Activated T-cell treated with anti-CD3 and anti-CD28 coated beads for 4 hours (primary cell): Measurements from ENCODE around the gene ZNF385D.

Experiments
- DNase-seq: peaks from one replicate; pipeline ENCODE4 v3.0.0-alpha.2; 2020

ZNF385D gene

DNA sequence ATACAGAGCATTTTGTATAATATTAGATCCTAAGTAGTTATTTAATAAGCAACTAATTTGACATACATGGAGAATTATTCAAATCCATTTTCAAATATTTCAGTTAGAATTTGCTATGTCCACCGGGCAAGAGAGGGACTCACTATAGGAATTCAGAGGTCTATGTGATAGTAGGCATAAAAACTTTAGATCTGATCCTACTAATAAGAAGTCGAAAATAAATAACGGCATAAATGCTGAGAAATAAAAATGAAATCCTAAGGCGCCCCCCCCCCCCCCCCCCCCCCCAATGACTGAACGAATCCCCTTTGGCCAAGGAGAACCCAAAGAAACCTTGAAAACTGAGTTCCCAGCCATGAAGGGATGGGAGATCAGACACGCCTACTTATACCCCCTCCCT lies 80.6 kb downstream of the ZNF385D start:
- DNase-seq, result no peak

DNA sequence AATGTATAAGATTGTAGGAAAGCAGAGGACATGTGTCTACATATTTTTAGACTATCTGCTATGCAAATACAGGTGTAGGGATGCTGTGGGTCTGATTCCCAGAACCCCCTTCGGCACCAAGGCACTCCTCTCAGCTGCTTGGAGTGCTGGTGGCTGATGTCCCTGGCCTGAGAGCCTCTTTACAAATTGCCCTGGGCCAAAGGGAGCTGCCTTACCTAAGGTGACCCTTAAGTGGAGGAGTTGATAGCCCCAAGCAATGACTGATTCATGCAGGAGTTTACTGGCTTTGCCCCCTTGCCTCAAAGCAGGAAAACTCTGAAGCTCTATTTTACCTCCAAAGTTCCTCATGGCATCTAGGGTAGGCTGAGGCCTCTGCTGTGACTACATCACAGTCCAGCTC lies 83.0 kb downstream of the ZNF385D start:
- DNase-seq, result no peak

DNA sequence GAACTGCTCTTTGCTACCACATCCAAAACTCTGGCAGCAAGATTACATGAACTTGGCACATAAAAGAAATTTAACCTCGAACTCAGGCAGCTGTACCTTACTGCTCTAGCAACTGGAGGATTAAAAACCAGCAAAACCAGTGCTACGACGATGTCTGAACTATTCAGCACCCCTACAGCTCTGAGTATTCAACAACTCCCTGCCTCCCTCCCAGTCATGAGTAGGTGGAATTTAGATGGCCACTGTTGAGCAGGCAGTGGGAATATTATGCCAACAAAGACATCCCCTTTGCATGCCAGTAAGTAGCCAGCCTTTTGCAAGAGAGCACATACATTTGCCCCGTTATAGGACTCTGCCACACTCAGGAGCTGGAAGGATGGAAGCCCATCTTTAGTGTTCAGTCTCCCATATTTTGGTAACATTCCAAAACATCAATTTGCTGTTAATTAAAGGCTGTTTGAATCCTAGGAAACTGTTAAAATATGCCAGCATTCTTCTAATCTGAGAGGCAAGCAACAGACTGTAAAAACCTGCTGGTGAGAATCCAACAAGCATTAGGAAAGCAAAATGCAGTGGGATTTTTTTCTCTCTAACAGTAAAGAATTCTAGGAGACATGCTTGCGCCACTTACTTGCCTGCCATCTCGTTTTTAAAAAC lies 85.4 kb downstream of the ZNF385D start:
- DNase-seq, result no peak

DNA sequence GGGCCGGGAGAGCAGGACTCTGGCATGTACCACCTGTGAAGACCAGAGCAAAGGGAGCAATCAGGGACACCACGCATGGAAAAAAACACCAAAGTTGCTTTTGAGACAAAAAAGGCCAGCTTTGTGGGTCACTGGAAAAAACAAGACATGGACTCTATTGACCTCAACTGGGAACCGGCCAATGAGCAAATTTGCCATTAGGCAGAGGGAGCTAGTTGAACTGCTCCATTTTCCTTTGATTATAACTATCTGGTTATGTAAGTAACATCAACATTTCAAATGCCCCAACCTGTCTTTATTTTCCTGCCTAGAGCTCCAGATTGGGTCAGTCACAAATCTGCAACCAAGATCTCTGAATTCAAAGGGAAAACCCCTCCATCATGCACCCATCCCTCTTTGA lies 86.0 kb downstream of the ZNF385D start:
- DNase-seq, result no peak

DNA sequence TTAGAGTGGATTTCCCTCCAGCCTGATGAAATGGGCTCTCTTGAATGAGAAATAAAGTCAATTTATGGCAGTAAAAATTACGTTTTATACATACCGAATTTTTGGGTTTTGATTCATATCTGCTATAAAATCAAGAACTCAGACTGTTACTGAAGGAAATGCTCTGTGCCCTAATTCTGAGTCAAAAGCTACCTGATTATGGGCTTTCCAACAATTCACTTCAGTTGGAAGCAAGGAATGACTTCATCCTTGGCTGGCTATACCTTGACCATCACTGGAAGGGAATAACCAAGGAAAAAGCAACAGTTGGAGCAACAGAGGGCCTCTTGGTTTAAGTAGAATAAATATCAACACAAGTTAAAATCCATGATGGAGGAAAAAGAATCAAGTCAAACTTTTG lies 88.6 kb downstream of the ZNF385D start:
- DNase-seq, result no peak

DNA sequence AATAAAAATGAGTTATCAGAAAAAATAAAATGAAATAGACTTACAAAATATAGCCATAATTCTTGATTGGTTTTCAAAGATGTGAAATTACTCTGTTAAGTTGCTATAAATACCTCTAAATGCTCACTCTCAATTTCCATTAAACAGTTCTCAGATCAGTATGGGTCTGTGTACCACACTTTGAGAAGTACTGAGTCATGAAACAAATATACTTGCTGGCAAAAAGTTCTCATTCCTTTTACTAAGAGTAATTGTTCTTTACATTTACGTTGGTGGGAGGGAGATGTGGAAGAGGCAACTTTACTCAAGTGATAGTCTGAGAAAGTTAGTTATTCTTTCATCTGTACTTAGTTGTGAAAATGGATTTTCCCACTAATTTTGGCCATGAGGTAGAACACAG lies 96.3 kb downstream of the ZNF385D start:
- no peak for DNase-seq

DNA sequence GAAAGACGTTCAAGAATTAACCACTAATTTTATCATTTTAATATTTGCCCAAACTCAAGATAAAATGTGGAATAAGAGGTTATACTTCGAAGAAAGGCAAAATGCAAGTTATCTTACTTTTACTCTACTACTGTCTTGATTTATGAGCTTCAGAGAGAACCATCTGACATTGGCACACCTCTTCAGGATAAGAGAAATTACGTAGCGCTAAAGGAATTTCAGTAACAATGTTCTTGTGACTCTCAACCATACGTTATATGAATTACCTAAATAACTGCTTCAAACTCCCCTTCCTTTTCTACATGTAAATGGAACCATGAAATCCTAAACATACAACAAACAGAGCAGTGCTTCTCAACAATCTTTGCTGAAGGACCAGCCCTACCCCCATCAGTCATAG lies 96.8 kb downstream of the ZNF385D start:
- DNase-seq, result no peak

DNA sequence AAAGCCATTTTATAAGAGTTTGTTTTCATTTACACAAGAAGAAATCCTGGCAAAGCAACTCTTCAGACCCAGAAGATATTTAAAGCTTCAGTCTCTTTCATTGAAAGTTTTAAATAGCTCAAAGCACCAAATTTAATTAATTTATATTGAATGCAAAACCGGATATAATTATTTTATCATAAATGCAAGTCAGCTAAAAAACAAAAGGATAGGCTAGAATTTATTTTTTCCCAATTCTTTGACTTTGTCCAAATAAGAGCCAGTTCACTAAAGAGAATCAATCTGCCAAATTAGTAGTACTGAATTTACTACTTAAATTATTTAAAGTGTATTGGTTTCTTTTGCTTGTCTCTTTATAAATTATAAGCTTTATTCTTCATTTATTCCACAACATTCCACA lies 101.5 kb downstream of the ZNF385D start:
- DNase-seq, result no peak

DNA sequence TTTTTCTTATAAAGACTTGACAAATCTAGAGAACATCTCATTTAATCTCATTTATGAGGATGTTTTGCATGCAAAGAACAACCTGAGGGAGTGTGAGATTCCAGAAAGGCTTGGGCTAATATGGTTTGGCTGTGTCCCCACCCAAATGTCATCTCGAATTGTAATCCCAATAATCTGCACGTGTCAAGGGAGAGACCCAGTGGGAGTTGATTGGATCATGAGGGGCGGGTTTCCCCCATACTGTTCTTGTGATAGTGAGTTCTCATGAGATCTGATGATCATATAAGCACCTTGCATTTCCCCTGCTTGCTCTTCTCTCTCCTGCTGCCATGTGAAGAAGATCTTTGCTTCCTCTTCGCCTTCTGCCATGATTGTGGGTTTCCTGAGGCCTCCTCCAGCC lies 103.0 kb downstream of the ZNF385D start:
- DNase-seq, result no peak

DNA sequence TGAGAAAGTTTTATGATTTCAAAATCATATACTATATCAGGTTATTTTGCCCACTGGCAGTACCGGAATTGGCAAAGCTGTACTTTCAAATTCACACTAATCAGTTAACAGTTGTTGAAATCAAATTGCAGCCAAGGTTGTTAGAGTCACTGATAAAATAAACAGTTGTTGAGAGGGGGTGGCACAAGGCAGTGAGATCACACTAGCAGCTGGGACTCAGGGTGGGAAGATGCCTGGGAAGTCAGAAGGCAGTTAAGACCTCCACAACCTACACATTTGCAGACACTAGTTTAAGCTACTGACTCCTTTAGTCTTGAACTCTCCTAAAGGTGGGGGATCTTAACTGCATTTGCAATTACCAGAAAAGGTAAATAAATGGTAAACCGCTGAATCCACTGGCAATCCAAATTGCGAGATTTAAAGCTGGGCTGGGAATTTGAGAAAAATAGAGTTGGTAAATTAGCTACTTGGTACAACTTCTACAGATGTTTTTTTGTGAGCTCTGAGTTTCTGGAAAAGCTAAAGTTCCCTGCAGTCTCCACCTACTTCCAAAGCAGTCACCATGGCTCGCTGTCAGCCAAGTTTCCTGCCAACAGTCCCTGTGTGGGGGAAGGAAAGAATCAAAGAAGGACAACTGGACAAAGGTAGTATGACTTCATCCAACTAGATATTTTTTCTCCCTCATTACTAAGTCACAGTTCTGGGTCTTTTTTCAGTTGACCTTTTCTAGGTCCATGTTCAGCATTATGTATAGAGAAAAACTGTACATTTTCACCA lies 105.7 kb downstream of the ZNF385D start:
- no peak for DNase-seq

DNA sequence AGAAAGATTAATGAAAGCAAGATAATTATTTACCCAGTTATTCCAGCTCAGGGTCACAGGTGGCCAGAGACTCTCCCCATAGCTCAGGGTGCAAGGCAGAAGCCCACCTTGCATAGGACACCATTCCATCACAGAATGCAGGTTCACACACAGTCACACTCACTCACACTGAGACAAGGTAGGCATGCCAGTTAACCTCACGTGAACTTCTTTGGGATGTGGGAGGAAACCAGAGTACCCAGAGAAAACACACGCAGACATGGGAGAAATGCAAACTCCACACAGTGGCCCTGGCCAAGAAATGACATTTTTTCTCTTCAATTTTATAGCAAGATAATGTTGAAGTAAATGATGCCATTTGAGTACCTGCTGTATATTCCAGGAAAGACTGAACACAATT lies 106.7 kb downstream of the ZNF385D start:
- no peak for DNase-seq

DNA sequence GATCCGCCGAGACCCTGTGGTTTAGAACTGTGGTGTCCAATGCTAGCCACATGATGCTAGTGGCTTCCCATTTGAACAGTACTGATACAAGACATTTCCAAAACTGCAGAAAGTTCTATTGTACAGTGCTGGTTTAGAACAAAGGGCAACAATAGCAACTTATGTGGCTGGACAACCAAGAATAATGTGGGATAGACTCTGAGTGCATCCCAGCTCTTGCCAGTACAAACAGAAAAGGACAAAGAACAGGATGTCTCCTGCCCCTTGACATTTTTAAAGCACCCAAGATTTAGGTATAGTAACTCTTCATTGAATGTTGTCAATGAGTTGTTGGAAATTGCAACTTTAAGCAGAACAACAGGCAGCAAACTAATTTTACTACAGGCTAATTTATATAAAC lies 107.3 kb downstream of the ZNF385D start:
- DNase-seq, result no peak

DNA sequence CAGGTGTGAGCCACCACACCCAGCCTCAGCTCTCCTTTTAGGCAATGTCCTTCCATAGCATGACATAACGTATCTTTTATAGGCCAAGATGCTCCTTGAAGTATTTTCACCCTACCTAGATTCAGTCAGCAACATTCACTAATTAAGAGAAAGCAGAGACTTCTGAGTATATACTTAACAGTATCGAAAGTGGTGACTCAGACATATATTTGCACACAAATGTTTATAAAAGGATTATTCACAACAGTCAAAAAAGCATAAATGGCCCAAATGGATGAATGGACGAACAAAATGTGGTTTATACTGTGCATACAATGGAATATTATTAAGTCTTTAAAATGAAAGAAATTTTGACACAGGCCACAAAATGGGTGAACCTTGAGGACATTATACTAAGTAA lies 108.6 kb downstream of the ZNF385D start:
- no peak for DNase-seq

DNA sequence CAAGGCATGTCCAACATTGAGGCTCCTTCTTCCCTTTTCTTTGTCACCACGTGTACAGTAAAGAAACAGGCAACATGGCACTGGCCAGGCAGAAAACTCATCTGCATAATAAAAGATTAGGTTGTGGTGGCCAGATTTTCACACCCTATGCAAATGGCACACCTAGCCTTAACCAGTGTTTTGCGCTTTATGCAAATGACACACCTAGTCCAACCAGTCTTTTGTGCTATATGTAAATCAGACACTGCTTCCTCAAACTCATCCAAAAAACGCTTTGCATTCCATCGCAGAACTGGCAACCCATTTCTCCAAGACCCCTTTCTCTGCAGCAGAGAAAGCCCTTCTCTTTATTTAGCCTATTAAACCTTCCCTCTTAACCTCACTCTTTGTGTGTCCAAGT lies 109.1 kb downstream of the ZNF385D start:
- no peak for DNase-seq

DNA sequence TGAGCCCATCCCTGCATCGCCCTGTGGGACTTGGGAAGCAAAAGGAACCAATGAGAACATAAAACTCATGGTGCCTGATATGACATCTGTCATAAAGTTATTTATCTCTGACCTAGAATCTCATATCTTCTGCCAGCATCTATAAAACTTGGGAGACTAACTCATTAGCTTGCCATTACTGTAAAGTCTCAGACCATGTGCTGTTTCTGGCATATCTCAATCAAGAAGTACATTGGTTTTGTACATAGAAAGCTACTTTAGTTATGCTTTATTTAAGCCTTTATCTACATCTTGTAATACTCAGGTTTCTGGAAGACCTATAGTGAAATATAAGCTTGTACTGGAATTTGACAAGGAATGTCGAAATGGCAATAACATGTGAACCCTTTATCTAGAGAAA lies 112.5 kb downstream of the ZNF385D start:
- DNase-seq, result no peak

DNA sequence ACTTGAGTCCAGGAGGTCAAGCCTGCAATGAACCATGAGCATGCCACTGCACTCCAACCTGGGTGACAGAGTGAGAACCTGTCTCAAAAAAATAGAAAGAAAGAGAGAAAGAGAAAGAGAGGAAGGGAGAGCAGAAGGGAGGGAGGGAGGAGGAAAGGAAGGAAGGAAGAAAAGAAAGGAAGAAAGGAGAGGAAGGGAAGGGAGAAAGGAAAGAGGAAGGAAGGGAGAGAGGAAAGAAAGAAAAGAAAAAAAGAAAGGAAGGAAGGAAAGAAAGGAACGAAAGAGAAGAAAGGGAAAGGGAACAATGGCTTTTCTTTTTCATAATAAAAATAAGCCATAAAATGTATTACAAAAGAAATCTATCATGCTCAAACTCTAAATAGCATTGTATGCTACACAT lies 116.9 kb downstream of the ZNF385D start:
- no peak for DNase-seq

DNA sequence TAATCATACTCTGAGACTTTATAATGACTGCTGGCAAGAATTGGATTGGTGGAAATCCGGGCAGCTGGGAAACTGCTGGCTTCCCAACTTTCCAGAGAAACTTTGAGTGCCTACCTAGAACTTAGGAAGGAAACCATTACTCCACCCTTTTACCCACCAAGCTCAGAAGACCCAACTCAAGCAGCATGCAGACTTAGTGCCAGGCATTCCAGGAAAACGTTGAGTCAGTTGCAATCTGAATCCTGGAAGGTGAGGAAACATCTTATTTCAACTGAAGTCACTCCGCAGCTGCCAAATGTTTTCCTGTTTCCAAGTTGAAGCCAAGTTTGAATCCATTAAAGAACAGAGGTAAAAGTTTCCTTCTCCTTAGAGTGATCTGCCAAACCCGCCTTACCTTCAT lies 126.5 kb downstream of the ZNF385D start:
- DNase-seq, result no peak

DNA sequence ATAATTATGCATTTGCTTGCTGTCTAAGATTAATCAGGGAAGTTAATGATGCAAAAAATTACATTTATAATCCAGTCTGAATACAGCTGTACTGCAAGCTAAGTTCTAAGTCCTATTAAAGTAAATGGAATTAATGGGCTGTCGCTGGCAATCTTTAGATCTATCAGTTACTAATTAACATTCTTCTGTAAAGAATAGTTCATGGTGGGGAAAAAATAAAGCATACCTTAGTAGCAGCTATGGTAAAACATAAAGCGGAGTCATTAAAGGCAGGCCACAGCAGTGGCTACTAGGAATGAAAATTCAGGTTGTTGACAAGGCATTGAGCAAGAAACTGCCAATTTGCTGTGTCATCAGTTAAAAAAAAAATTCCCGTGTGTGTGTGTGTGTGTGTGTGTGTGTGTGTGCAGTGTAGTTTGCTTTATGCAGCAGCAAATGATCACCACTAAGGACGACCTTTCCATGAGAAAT lies 129.8 kb downstream of the ZNF385D start:
- DNase-seq, result no peak

DNA sequence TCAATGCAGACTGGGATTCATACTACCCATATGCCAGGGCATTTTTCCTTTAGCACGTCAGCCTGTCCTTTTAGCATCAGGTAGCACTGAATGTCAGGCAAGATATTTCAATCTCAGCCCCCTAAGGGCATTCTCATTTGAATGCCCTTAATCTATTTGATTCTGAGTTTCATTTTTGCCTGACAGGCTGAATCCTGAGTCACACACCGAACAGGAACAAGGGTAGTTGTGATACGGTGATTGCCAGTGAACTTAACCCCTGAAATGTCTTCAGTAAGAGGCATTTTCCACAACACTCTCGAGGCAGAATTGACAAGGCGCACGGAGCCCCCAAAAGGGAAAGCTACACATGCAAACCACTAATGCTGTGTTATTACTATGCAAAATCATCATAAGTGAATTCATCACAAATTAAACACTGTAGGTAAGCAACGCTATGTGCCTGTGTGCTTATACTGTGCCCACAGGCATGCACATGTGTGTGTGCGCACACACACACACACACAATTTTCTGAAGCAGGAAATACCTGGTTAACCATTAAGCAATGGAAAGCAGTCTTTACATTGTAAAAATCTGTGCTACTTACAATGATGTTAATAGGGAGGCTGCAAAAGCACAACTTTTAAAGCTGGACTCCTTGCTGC lies 130.4 kb downstream of the ZNF385D start:
- no peak for DNase-seq

DNA sequence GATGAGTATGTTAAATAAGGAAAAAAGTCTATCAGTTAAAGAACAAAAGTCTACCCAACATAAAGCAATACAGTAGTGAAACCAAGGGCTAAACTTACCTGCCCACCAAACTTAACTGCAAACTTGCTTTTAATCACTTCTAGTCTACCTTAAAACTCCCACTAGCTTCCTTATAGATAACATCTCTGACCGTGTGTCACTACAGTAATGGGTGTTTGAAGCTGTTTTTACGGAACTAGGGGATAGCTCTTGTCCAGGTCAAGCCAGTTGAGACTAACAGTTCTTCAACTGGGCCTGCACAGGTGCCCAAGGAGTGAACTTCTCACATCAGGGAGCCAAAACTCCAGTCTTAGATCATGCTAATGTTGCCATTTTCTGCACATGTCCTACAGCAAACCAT lies 132.3 kb downstream of the ZNF385D start:
- DNase-seq, result no peak

DNA sequence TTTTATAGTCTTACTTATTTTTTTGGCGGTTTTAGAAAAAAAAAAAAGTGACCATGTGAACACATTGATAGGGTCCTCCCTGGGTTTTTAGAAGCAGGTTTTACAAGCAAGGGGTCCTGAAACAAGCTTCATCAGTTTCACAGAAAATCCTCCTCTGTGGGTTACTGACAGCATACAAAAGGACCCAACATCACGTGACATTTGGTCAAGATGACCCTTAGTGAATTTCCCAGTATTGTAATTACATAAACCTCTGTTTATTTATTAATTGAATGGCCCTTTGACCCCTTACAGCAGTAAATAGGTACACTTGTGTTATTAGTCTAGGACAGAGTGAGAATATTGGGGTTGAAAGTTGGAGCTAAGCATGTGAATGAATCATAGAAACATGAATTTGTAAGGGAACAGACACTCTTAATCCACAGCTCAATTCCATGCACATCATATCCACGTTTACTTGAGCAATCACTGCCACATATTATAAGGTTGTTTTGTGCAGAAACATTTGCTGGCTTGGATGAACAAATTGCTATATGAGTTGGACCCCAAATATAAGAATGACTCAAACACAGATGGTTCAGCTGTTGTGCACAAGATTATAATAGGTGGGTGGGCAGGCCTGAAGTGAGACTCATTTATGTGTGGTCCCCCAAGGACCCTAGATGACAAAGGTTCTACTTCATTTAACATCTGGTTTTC lies 137.5 kb downstream of the ZNF385D start:
- DNase-seq, result no peak

DNA sequence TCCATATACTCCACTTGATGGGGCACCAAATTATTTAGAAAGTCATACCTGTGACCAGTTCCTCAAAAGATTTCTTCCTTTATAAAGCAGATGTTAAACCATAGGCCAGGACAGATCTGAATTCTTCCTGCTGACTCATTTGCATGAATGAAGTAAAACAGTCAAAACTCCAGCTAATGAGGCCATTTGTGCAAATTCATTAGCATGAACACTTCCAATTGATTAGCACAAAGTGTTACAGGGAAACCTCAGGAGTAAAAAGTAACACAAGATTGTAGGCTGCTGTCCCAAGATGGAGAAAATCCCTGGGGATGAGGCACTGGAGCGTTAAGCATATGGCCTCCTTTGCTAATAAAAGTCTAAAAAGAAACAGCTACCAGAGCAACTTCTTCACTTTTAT lies 149.8 kb downstream of the ZNF385D start:
- DNase-seq, result no peak

DNA sequence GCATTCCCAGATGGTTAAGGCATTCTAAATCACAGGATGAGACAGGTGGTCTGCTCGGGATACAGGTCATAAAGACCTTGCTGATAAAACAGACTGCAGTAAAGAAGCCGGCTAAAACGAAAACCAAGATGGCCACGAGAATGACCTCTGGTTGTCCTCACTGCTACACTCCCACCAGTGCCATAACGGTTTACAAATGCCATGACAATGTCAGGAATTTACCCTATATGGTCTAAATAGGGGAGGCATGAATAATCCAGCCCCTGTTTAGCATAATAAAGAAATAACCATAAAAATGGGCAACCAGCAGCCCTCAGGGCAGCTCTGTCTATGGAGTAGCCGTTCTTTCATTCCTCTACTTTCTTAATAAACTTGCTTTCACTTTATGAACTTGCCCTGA lies 151.1 kb downstream of the ZNF385D start:
- no peak for DNase-seq

DNA sequence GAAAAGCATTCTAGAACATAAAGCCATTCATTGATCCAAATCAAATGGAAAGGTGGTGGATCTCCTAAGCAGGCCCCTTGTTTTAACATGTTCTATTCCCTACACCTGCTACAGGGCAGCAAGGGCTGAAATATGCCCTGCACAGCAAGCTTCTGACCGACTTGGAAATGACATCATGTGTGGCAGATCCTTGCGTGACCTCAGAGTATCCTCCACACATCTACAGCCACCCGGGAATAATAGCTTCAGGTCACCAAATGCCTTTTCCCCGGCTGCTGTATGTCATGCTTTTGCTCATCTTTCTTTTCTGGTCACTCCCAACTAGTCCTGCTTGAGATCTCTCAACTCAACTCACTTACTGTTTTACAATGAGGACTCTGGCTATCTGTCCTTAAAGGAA lies 158.2 kb downstream of the ZNF385D start:
- no peak for DNase-seq
